ENCODE measurements around the gene FAM53B. TPM values are rescaled to one million over a fixed set of nuclear protein-coding genes. Genes with fewer than 3 reads are reported as not detected.

FAM53B gene
- total RNA-seq, 2 experiments from 2014 or later: 30.1 to 30.9 TPM

GRCh38 chr10:124740369-124741280, 3.6 kb downstream of the FAM53B start:
- H3K9me3 Mint-ChIP-seq: no peaks in the 10 kb centered on the region
- no peak for DNase-seq
- CTCF ChIA-PET: interaction anchor here (0.7 to 3.9 kb wide), 42 partner anchors 9 to 213 kb away, joined by 3 to 29 read pairs (median 4); no protein-coding TSS in a partner anchor
- H3K4me1 Mint-ChIP-seq: peaks cover 82% of the 10 kb centered on the region
- H3K27ac Mint-ChIP-seq: peak overlapping the region; percentile 81
- H3K4me3 Mint-ChIP-seq: peak overlapping the region; percentile 98
- peaks cover 9% of the 10 kb centered on the region for H3K27me3 Mint-ChIP-seq
- POLR2A ChIA-PET: interaction anchor here (0.6 to 1.0 kb wide), 3 partner anchors 69 to 176 kb away, joined by 3 to 4 read pairs (median 4); no protein-coding TSS in a partner anchor
- H3K36me3 Mint-ChIP-seq (ENCODE audit: low read depth): peaks cover 26% of the 10 kb centered on the region

- CTCF ChIA-PET: interaction anchor here (0.5 to 3.9 kb wide), 8 partner anchors 9 to 201 kb away, joined by 3 to 29 read pairs (median 7); no protein-coding TSS in a partner anchor
- Mint-ChIP-seq H3K4me1 (peaks cover 82% of the 10 kb centered on the region), H3K27me3 (peaks cover 9% of the 10 kb centered on the region), H3K9me3 (no peaks in the 10 kb centered on the region), H3K4me3 (peak overlapping the region; percentile 1), H3K36me3 (ENCODE audit: low read depth) (peaks cover 29% of the 10 kb centered on the region), H3K27ac (peak overlapping the region; percentile 67)
- DNase-seq: no peak
- POLR2A ChIA-PET: interaction anchor here (0.6 kb wide), 1 partner anchor 175 kb away, joined by 4 read pairs; no protein-coding TSS in a partner anchor
These were observed 4.2 kb downstream of the FAM53B start for GRCh38 chr10:124739986-124740368.

- Mint-ChIP-seq H3K4me3 (peak overlapping the region; percentile 1), H3K36me3 (ENCODE audit: low read depth) (peaks cover 29% of the 10 kb centered on the region), H3K9me3 (no peaks in the 10 kb centered on the region), H3K4me1 (peaks cover 84% of the 10 kb centered on the region), H3K27ac (peak overlapping the region; percentile 67), H3K27me3 (peaks cover 9% of the 10 kb centered on the region)
- DNase-seq: no peak
- ChIA-PET CTCF (interaction anchor here (0.5 to 3.9 kb wide), 6 partner anchors 8 to 201 kb away, joined by 3 to 27 read pairs (median 5); no protein-coding TSS in a partner anchor), POLR2A (no interaction called here)
These were observed 4.9 kb downstream of the FAM53B start for GRCh38 chr10:124739119-124739921.

- CTCF ChIA-PET: interaction anchor here (1.2 kb wide), 1 partner anchor 20 kb away, joined by 6 read pairs; no protein-coding TSS in a partner anchor
These were observed 5.7 kb downstream of the FAM53B start for GRCh38 chr10:124738441-124738840.

GRCh38 chr10:124737708-124738107, 6.5 kb downstream of the FAM53B start:
- Mint-ChIP-seq H3K4me1 (peaks cover 99% of the 10 kb centered on the region), H3K4me3 (no peak overlapping the region), H3K27ac (no peak overlapping the region), H3K36me3 (ENCODE audit: low read depth) (peaks cover 40% of the 10 kb centered on the region), H3K27me3 (peaks cover 7% of the 10 kb centered on the region), H3K9me3 (no peaks in the 10 kb centered on the region)
- POLR2A ChIA-PET: no interaction called here
- DNase-seq: no peak
- CTCF ChIA-PET: interaction anchor here (1.0 to 1.7 kb wide), 2 partner anchors 18 to 22 kb away, joined by 4 to 5 read pairs; no protein-coding TSS in a partner anchor

More at GRCh38 chr10:124738441-124738840, 5.7 kb downstream of the FAM53B start:
- POLR2A ChIA-PET: no interaction called here
- Mint-ChIP-seq H3K4me1 (peaks cover 93% of the 10 kb centered on the region), H3K27ac (no peak overlapping the region), H3K9me3 (no peaks in the 10 kb centered on the region), H3K36me3 (ENCODE audit: low read depth) (peaks cover 35% of the 10 kb centered on the region), H3K27me3 (peaks cover 9% of the 10 kb centered on the region), H3K4me3 (no peak overlapping the region)
- DNase-seq: no peak

- no peaks in the 10 kb centered on the region for H3K9me3 Mint-ChIP-seq
- DNase-seq: no peak
- peaks cover 4% of the 10 kb centered on the region for H3K27me3 Mint-ChIP-seq
- H3K27ac Mint-ChIP-seq: peak overlapping the region; percentile 22
- CTCF ChIA-PET: interaction anchor here (1.0 to 1.7 kb wide), 3 partner anchors 9 to 22 kb away, joined by 3 to 5 read pairs (median 4); no protein-coding TSS in a partner anchor
- POLR2A ChIA-PET: no interaction called here
- peaks cover 38% of the 10 kb centered on the region for H3K36me3 Mint-ChIP-seq (ENCODE audit: low read depth)
- no peak overlapping the region for H3K4me3 Mint-ChIP-seq
- peaks cover 99% of the 10 kb centered on the region for H3K4me1 Mint-ChIP-seq
These were observed 7.0 kb downstream of the FAM53B start for GRCh38 chr10:124737221-124737620.

- peaks cover 97% of the 10 kb centered on the region for H3K4me1 Mint-ChIP-seq
- POLR2A ChIA-PET: no interaction called here
- peaks cover 38% of the 10 kb centered on the region for H3K36me3 Mint-ChIP-seq (ENCODE audit: low read depth)
- H3K27ac Mint-ChIP-seq: peak overlapping the region; percentile 37
- CTCF ChIA-PET: interaction anchor here (1.4 to 1.7 kb wide), 2 partner anchors 8 to 21 kb away, joined by 3 to 4 read pairs; no protein-coding TSS in a partner anchor
- peaks cover 4% of the 10 kb centered on the region for H3K27me3 Mint-ChIP-seq
- H3K4me3 Mint-ChIP-seq: no peak overlapping the region
- no peaks in the 10 kb centered on the region for H3K9me3 Mint-ChIP-seq
- DNase-seq: no peak
These were observed 7.6 kb downstream of the FAM53B start for GRCh38 chr10:124736491-124737136.

GRCh38 chr10:124735491-124736286, 8.5 kb downstream of the FAM53B start:
- H3K27ac Mint-ChIP-seq: peak overlapping the region; percentile 37

GRCh38 chr10:124734311-124735166, 9.6 kb downstream of the FAM53B start:
- Mint-ChIP-seq H3K27ac (peak overlapping the region; percentile 90), H3K9me3 (no peaks in the 10 kb centered on the region), H3K4me3 (peak overlapping the region; percentile 39), H3K4me1 (peaks cover 90% of the 10 kb centered on the region), H3K27me3 (peaks cover 1% of the 10 kb centered on the region), H3K36me3 (ENCODE audit: low read depth) (peaks cover 42% of the 10 kb centered on the region)
- POLR2A ChIA-PET: no interaction called here
- DNase-seq: no peak
- CTCF ChIA-PET: interaction anchor here (0.6 to 5.0 kb wide), 8 partner anchors 10 to 204 kb away, joined by 3 to 33 read pairs (median 6); no protein-coding TSS in a partner anchor

More at GRCh38 chr10:124735491-124736286, 8.5 kb downstream of the FAM53B start:
- ChIA-PET CTCF (interaction anchor here (1.4 to 5.0 kb wide), 3 partner anchors 7 to 20 kb away, joined by 3 to 33 read pairs (median 4); no protein-coding TSS in a partner anchor), POLR2A (no interaction called here)
- peaks cover 91% of the 10 kb centered on the region for H3K4me1 Mint-ChIP-seq
- H3K9me3 Mint-ChIP-seq: no peaks in the 10 kb centered on the region
- H3K36me3 Mint-ChIP-seq (ENCODE audit: low read depth): peaks cover 35% of the 10 kb centered on the region
- DNase-seq: no peak
- H3K4me3 Mint-ChIP-seq: no peak overlapping the region
- peaks cover 4% of the 10 kb centered on the region for H3K27me3 Mint-ChIP-seq

GRCh38 chr10:124733571-124734245, 10.5 kb downstream of the FAM53B start:
- no peaks in the 10 kb centered on the region for H3K9me3 Mint-ChIP-seq
- peak overlapping the region; percentile 39 for H3K4me3 Mint-ChIP-seq
- no peak for DNase-seq
- no peaks in the 10 kb centered on the region for H3K27me3 Mint-ChIP-seq
- peak overlapping the region; percentile 90 for H3K27ac Mint-ChIP-seq
- CTCF ChIA-PET: interaction anchor here (0.5 to 5.2 kb wide), 10 partner anchors 8 to 204 kb away, joined by 3 to 33 read pairs (median 6); no protein-coding TSS in a partner anchor
- peaks cover 90% of the 10 kb centered on the region for H3K4me1 Mint-ChIP-seq
- POLR2A ChIA-PET: no interaction called here
- H3K36me3 Mint-ChIP-seq (ENCODE audit: low read depth): peaks cover 40% of the 10 kb centered on the region
